Mucosa of descending colon (tissue), 3 donors: ENCODE results near the gene QRICH1. TPM values are rescaled to one million over a fixed set of nuclear protein-coding genes. Genes with fewer than 3 reads are reported as not detected.

Experiments
- ATAC-seq: fragments of 200-7000 bp; cut with Tn5 transposase; one replicate; pipeline ENCODE4 v1.9.1; 2020; ENCODE audit warnings: mild to moderate bottlenecking, moderate library complexity
- DNase-seq, 3 donors: peaks; one replicate each; pipeline ENCODE4 v3.0.0-alpha.2; 2020
- H3K36me3 ChIP-seq: fragments of 200-600 bp; one replicate; pipeline ENCODE4 v1.8.0; 2021; ENCODE audit warnings: low read depth, mild to moderate bottlenecking
- H3K4me1 ChIP-seq: fragments of 200-600 bp; one replicate; pipeline ENCODE4 v1.8.0; 2021; ENCODE audit warnings: low read depth, mild to moderate bottlenecking
- H3K4me3 ChIP-seq: fragments of 200-600 bp; one replicate; pipeline ENCODE4 v1.8.0; 2021; ENCODE audit warnings: mild to moderate bottlenecking
- H3K9me3 ChIP-seq: fragments of 200-600 bp; one replicate; pipeline ENCODE4 v1.8.0; 2021; ENCODE audit warnings: mild to moderate bottlenecking
- intact Hi-C, 2 donors: fragments of 100-400 bp; cut with DNase I in 1 of 2; cut with micrococcal nuclease in 1 of 2; formaldehyde crosslinking; loops; one replicate each; pipeline versions ENCODE4 v1.11.0 to v1.11.1; 2022; cut with DNase I, micrococcal nuclease
- total RNA-seq, 3 donors: library from RNA; stranded (reverse); fragmentation: NEBNext Ultra II Directional in 2 of 3; extraction: Animal tissue kit (Norgen Biotek cat#: 25700) in 2 of 3; gene quantifications; one replicate each; pipeline versions ENCODE4 v1.2.1 to v1.2.4, GENCODE V29; 2021 to 2023
- TF ChIP-seq, protein P1 (sequence below): fragments of 200-600 bp; IDR thresholded peaks from one replicate; pipeline ENCODE4 v1.8.0; 2022; ENCODE audit warnings: antibody characterized with exemption, mild to moderate bottlenecking
- donor health status: DM: no; HTN: no; CAD: no; lungs with moderate emphysema.
- donor health status: DM: no; HTN: no; CAD: no.
- donor health status: DM: no; HTN: yes; CAD: no.

The QRICH1 gene
- total RNA-seq, 3 donors from 2014 or later, result 73.0 to 104 (median 86.1) TPM

DNA sequence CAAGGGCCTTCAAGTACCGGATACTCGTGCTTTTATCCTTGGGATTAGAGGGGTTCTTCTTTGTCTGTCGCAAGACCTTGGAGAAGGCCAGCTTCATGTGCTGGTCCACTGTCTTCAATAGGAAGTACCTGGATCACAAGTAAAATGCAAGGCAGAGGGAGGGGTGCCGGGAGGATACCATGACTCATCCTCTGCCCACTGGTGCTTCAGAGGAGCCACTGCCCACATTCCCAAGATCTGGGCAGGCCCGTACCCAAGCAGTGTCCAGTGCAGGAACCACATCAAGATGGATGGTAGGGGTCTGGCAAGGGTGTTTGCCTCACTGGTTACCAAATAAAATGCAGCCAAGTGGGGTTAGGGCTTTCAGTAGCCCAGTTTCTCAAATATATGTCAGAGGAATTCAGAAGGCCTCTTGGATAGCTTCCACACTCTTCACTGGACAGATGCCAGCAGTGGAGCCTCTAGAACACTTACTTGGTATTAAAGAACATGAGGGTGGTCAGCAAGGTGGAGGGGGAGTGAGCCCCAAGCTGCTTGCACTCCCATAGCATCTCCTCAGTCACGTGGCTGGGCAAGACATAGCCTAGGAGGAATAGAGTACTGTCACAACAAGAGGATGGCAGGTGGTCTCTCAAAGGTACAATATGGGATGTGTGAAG lies 61.1 kb downstream of the QRICH1 start:
- DNase-seq, result no peak
- intact Hi-C loops, result no loop called here
- no peak for ATAC-seq
- Histone ChIP-seq H3K4me1 (peaks cover 12% of the 10 kb centered on the region), H3K9me3 (no peaks in the 10 kb centered on the region), H3K36me3 (no peaks in the 10 kb centered on the region), H3K4me3 (no peak overlapping the region)
- TF ChIP-seq, protein P1, sequence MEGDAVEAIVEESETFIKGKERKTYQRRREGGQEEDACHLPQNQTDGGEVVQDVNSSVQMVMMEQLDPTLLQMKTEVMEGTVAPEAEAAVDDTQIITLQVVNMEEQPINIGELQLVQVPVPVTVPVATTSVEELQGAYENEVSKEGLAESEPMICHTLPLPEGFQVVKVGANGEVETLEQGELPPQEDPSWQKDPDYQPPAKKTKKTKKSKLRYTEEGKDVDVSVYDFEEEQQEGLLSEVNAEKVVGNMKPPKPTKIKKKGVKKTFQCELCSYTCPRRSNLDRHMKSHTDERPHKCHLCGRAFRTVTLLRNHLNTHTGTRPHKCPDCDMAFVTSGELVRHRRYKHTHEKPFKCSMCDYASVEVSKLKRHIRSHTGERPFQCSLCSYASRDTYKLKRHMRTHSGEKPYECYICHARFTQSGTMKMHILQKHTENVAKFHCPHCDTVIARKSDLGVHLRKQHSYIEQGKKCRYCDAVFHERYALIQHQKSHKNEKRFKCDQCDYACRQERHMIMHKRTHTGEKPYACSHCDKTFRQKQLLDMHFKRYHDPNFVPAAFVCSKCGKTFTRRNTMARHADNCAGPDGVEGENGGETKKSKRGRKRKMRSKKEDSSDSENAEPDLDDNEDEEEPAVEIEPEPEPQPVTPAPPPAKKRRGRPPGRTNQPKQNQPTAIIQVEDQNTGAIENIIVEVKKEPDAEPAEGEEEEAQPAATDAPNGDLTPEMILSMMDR, result no peak

DNA sequence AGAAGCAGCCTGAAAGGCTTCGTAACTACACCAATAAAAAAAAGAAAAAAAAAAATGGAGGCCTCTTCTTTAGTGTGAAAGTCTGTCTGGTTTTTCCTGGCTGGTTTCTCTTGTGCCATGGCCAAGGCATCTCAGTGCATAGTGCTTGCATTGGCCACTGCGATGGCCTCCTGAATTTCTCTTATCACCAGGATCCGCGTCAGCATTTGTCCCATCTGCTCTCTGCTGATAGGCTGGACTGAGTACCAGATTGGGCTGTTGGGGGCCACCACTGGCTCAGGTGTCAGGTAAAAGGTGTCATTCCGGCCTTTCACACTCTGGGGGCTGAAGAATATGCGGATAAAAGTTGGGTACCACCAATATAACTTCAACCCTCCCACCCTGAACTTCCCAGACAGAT lies 63.5 kb downstream of the QRICH1 start:
- intact Hi-C loops, result no loop called here
- DNase-seq (no peak), ATAC-seq (no peak)
- Histone ChIP-seq H3K36me3 (no peaks in the 10 kb centered on the region), H3K9me3 (no peaks in the 10 kb centered on the region), H3K4me3 (no peak overlapping the region), H3K4me1 (peaks cover 12% of the 10 kb centered on the region)
- TF ChIP-seq, protein P1, result no peak

DNA sequence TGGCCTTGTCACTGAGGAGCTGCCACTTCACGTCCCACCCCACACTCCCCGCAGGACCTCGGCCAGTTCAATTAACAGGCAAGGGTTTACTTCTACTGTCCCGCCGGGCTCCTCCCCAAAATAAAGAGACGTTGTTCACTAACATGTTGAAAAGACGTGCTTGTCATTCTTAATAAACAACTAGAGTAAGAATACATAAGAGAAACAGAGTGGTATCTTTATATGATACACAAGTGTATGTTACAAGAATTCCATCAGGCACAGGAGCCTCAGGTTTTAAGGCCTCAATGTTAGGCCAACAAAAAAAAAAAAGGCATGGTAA lies 64.3 kb downstream of the QRICH1 start:
- TF ChIP-seq, protein P1, result no peak
- peak overlapping the region; percentile 38 for H3K4me3 ChIP-seq
- H3K9me3 ChIP-seq, result no peaks in the 10 kb centered on the region
- no peak for ATAC-seq
- no peak for DNase-seq
- H3K4me1 ChIP-seq, result peaks cover 13% of the 10 kb centered on the region
- H3K36me3 ChIP-seq, result peaks cover 5% of the 10 kb centered on the region
- intact Hi-C loops, result no loop called here

DNA sequence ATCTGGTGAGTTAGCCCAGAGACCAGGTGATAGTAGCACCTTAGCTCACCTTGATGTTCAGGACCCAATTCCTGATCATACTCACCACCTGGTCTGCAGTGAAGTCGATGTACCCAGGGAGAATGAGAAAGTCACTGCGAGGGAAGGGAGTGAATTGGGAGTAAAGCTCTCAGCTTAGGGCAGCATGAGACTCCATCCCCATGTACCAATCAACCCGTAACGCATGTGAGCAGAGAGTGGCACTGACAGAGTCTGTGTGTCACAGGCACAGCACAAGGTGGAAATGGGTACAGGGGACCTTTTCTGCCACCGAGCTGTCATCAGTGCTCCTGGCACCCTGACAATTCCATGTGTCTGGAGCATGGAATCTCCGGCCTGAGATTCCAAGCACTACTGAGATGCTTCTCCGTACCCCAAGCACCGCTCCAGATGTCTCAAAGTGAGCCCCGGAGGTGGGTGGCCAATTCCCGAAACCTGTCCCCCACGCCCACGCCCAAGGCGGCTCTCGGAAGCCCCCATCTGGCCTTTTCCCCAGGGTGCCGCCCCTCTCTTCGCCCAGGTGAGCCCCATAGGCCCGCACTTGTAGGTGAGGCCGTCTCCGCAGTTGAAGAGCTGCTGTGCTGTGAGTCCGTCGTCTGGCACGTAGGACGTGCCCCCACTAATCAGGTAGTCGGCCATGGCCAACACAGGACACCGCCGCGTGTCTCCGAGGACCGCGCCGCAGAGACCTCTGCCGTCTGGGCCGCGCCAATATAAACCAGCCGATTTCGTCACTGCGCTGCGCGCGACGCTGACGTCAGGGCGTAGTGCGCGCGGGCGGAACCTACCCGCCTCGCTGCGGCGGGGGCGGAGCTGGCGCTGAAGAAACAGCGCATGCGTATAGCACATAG lies 65.0 kb downstream of the QRICH1 start, which contains the start of gene IMPDH2:
Gene IMPDH2 (minus strand): TSS at position 726 of the 890 bp plus-strand sequence. CDS start 48 bp downstream, at position 678.
- TF ChIP-seq, protein P1, result peak; percentile 15
- ATAC-seq, result peak; percentile 97
- peak; percentile 96 to 97 (median 97) for DNase-seq
- peaks cover 8% of the 10 kb centered on the region for H3K36me3 ChIP-seq
- no peaks in the 10 kb centered on the region for H3K9me3 ChIP-seq
- peaks cover 18% of the 10 kb centered on the region for H3K4me1 ChIP-seq
- intact Hi-C loops, result no loop called here
- peak within 1 kb of the TSS; percentile 38 for H3K4me3 ChIP-seq

DNA sequence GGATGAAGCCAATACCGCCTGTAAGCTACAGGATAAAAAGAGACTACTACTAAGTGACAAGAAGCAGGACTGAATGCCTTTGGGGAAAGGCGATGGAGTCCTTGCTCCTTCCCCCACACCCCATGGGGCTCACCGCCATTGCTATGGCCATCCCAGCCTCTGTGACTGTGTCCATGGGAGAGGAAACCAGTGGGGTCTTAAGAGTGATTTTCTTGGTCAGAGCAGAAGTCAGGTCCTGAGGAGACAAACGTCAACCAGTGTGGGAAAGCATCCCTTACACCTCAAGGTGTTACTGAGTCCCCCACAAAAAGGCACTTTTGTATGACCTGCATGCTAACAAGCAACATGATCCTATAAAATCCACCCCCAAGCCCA lies 65.6 kb downstream of the QRICH1 start:
- TF ChIP-seq, protein P1, result no peak
- Histone ChIP-seq H3K36me3 (peaks cover 8% of the 10 kb centered on the region), H3K4me3 (no peak overlapping the region), H3K9me3 (no peaks in the 10 kb centered on the region), H3K4me1 (peaks cover 20% of the 10 kb centered on the region)
- DNase-seq (peak in 1 of 3 donors; percentile 8), ATAC-seq (no peak)
- intact Hi-C loops, result no loop called here
